Fibroblast of pulmonary artery (primary cell): ENCODE measurements around the gene WWOX.

ENCODE experiments used
- DNase-seq: peaks from one replicate; pipeline ENCODE4 v3.0.0-alpha.2; 2010; ENCODE audit warnings: low read depth
- H3K4me3 ChIP-seq: replicated peaks from 2 replicates; pipeline ENCODE4 v1.5.1; 2011; ENCODE audit warnings: low read depth, mild to moderate bottlenecking, control low read depth, low read length, moderate library complexity
- CTCF ChIP-seq: IDR thresholded peaks from 2 replicates; pipeline ENCODE4 v1.5.1; 2011; ENCODE audit warnings: mild to moderate bottlenecking, control low read depth, low read length, inconsistent platforms; ENCODE audit errors: missing control alignments

The WWOX gene

GRCh38 chr16:78251115-78251514 lies 151.7 kb downstream of the WWOX start:
- no peak for DNase-seq
- TF ChIP-seq CTCF, result no peak
- H3K4me3 ChIP-seq, result no peak overlapping the region

GRCh38 chr16:78252757-78253156 lies 153.3 kb downstream of the WWOX start:
- no peak for DNase-seq
- no peak overlapping the region for H3K4me3 ChIP-seq
- TF ChIP-seq CTCF, result no peak

- TF ChIP-seq CTCF, result no peak
- no peak for DNase-seq
- H3K4me3 ChIP-seq, result no peak overlapping the region
Observed at GRCh38 chr16:78254841-78255240, 155.4 kb downstream of the WWOX start.

GRCh38 chr16:78256686-78257375 lies 157.4 kb downstream of the WWOX start:
- DNase-seq, result no peak

GRCh38 chr16:78257376-78257728 lies 157.9 kb downstream of the WWOX start:
- no peak for DNase-seq

More at GRCh38 chr16:78256686-78257375, 157.4 kb downstream of the WWOX start:
- TF ChIP-seq CTCF, result no peak
- H3K4me3 ChIP-seq, result no peak overlapping the region

GRCh38 chr16:78258375-78259065 lies 159.1 kb downstream of the WWOX start:
- H3K4me3 ChIP-seq, result no peak overlapping the region
- DNase-seq, result no peak
- no peak for TF ChIP-seq CTCF

More at GRCh38 chr16:78257376-78257728, 157.9 kb downstream of the WWOX start:
- H3K4me3 ChIP-seq, result no peak overlapping the region
- no peak for TF ChIP-seq CTCF

- DNase-seq, result no peak
- H3K4me3 ChIP-seq, result no peak overlapping the region
- TF ChIP-seq CTCF, result no peak
Observed at GRCh38 chr16:78259873-78260272, 160.4 kb downstream of the WWOX start.
